Forelimb muscle (tissue), 1 donor: ENCODE measurements around the gene IFIT2. TPM values are rescaled to one million over a fixed set of nuclear protein-coding genes. Genes with fewer than 3 reads are reported as not detected.
"Not testable (repeated sequence)": the region's sequence is repeated elsewhere in the genome, so short reads cannot be mapped to it uniquely, and the experiment has no call there.

Experiments used
- DNase-seq: peaks from one replicate; pipeline ENCODE4 v3.0.0-alpha.2; 2013; ENCODE audit warnings: low read depth
- polyA plus RNA-seq: library from polyadenylated mRNA; unstranded; fragments of 120-200 nt; gene quantifications from one replicate; pipeline ENCODE4 v1.2.1, GENCODE V29; 2013; ENCODE audit not compliant: insufficient read length

IFIT2 gene
- polyA plus RNA-seq, 1 donor: 5.5 TPM

- DNase-seq: no peak
Measured at GRCh38 chr10:89307269-89307577, 5.4 kb downstream of the IFIT2 start.

- no peak for DNase-seq
Measured at GRCh38 chr10:89308266-89308665, 6.4 kb downstream of the IFIT2 start.

GRCh38 chr10:89308736-89309135, 6.9 kb downstream of the IFIT2 start:
- DNase-seq: no peak

- DNase-seq: no peak
Measured at GRCh38 chr10:89309156-89310055, 7.6 kb downstream of the IFIT2 start.

GRCh38 chr10:89310056-89310893, 8.4 kb downstream of the IFIT2 start:
- no peak for DNase-seq

- DNase-seq: no peak
Measured at GRCh38 chr10:89312973-89313372, 11.1 kb downstream of the IFIT2 start.

- DNase-seq: no peak
Measured at GRCh38 chr10:89314676-89315075, 12.8 kb downstream of the IFIT2 start.

GRCh38 chr10:89318047-89318446, 16.2 kb downstream of the IFIT2 start:
- not testable (repeated sequence) for DNase-seq

GRCh38 chr10:89325081-89325480, 23.2 kb downstream of the IFIT2 start:
- DNase-seq: not testable (repeated sequence)

- DNase-seq: not testable (repeated sequence)
Measured at GRCh38 chr10:89325856-89326255, 24.0 kb downstream of the IFIT2 start.

- DNase-seq: peak; percentile 84
Measured at GRCh38 chr10:89327803-89328441, 26.1 kb downstream of the IFIT2 start, which contains the start of gene IFIT3. TSS of gene IFIT3 (plus strand) at chr10:89327997. CDS start at chr10:89328074, 77 bp downstream.

GRCh38 chr10:89329151-89329550, 27.3 kb downstream of the IFIT2 start:
- DNase-seq: no peak

- DNase-seq: not testable (repeated sequence)
Measured at GRCh38 chr10:89330014-89330413, 28.2 kb downstream of the IFIT2 start.

- DNase-seq: no peak
Measured at GRCh38 chr10:89330537-89331212, 28.8 kb downstream of the IFIT2 start.

- DNase-seq: not testable (repeated sequence)
Measured at GRCh38 chr10:89331487-89332122, 29.8 kb downstream of the IFIT2 start.

- DNase-seq: peak; percentile 86
Measured at GRCh38 chr10:89332123-89332633, 30.3 kb downstream of the IFIT2 start.

GRCh38 chr10:89335226-89335625, 33.4 kb downstream of the IFIT2 start:
- no peak for DNase-seq

- DNase-seq: no peak
Measured at GRCh38 chr10:89336241-89336640, 34.4 kb downstream of the IFIT2 start.

GRCh38 chr10:89337484-89337883, 35.6 kb downstream of the IFIT2 start:
- DNase-seq: no peak

GRCh38 chr10:89338713-89339112, 36.9 kb downstream of the IFIT2 start:
- no peak for DNase-seq

- no peak for DNase-seq
Measured at GRCh38 chr10:89339875-89340274, 38.0 kb downstream of the IFIT2 start.
